Sciatic nerve (tissue), 2 donors: ENCODE data around the gene GPR15LG. TPM values are rescaled to one million over a fixed set of nuclear protein-coding genes. Genes with fewer than 3 reads are reported as not detected.

Source experiments
- ATAC-seq: fragments of 200-7000 bp; cut with Tn5 transposase; one replicate; pipeline ENCODE4 v1.9.1; 2020; ENCODE audit warnings: mild to moderate bottlenecking, moderate library complexity
- DNase-seq: peaks from one replicate; pipeline ENCODE4 v3.0.0-alpha.2; 2020; ENCODE audit warnings: low spot score
- intact Hi-C: fragments of 100-400 bp; cut with DNase I; formaldehyde crosslinking; loops from one replicate; pipeline ENCODE4 v1.14.2; 2022
- total RNA-seq: library from RNA; stranded (reverse); fragmentation: NEBNext Ultra II Directional; extraction: Animal tissue kit (Norgen Biotek cat#: 25700); gene quantifications from one replicate; pipeline ENCODE4 v1.2.1, GENCODE V29; 2021
- donor health status: DM: no; HTN: no; CAD: no.
- donor health status: DM: no; HTN: no; CAD: no.

GPR15LG gene
- total RNA-seq, 1 donor from 2014 or later = not detected

- intact Hi-C loops = no loop called here
- DNase-seq (peak; percentile 58), ATAC-seq (no peak)
These were observed 31.6 kb downstream of the GPR15LG start for GRCh38 chr10:84205049-84205852.

DNA sequence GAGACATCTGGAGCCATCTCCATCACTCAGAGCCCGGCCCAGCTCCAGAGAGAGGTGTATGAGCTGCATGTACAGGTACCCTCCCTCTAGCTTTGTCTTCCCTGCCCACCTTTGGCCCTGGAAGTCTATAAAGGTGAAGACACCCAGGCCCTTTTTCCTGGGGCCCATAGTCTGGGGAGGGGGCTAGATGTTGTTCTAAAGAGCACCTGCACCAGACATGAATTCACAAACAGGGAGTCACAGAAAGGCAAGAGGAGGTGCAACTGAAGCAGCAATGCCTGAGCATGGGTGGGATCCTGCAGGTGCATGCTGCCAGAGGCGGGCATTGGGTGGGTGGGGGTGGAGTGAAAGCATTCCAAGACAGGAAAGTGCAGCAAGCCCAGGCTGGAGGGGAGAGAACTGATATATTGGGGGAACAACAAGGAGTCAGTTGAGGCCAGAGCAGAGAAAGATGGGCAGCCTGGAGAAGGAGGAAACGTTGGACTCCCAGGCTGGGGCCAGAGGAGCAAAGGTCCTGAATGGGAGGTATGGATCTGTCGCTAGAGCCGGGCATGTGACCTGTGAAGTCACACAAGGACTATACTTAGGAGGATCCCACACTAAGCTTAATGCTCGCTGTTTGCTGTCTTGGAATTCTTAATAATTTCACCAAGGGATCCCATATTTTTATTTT, 32.4 kb downstream of the GPR15LG start:
- ATAC-seq = no peak
- intact Hi-C loops = no loop called here
- no peak for DNase-seq

- DNase-seq (no peak), ATAC-seq (no peak)
- intact Hi-C loops = no loop called here
These were observed 34.4 kb downstream of the GPR15LG start for GRCh38 chr10:84208023-84208422.

GRCh38 chr10:84211566-84211965, 38.0 kb downstream of the GPR15LG start:
- DNase-seq = no peak

DNA sequence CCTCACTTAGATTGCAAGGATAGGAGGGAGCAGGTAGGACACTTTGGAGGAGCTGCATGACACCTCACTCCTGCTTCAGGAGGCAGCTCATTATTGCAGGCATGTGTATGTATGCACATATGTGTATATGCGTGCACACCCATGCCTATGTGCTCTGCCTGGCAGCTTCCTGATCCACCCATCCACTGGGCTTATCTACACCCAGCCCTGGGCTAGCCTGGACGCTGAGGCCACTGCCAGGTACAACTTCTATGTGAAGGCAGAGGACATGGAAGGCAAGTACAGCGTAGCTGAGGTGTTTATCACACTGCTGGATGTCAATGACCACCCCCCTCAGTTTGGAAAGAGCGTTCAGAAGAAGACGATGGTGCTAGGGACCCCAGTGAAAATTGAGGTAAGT, 38.4 kb downstream of the GPR15LG start:
- intact Hi-C loops = no loop called here
- DNase-seq = no peak
- no peak for ATAC-seq

More at GRCh38 chr10:84211566-84211965, 38.0 kb downstream of the GPR15LG start:
- ATAC-seq = no peak
- intact Hi-C loops = no loop called here

DNA sequence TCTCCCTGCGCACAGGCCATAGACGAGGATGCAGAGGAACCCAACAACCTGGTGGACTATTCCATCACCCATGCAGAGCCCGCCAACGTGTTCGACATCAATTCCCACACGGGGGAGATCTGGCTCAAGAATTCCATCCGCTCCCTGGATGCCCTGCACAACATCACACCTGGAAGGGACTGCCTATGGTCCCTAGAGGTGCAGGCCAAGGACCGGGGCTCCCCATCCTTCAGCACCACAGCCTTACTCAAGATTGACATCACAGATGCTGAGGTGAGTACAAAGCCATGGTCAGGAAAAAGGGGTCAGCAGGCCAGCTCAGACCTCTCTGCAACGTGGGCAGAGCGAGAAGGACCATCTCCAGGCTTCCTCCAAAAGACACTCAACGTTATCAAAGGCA, 39.5 kb downstream of the GPR15LG start:
- intact Hi-C loops = no loop called here
- DNase-seq (no peak), ATAC-seq (no peak)

- ATAC-seq (no peak), DNase-seq (no peak)
- intact Hi-C loops = no loop called here
These were observed 40.5 kb downstream of the GPR15LG start for GRCh38 chr10:84214046-84214572.

GRCh38 chr10:84214612-84215235, 41.1 kb downstream of the GPR15LG start:
- ATAC-seq = no peak
- intact Hi-C loops = no loop called here

DNA sequence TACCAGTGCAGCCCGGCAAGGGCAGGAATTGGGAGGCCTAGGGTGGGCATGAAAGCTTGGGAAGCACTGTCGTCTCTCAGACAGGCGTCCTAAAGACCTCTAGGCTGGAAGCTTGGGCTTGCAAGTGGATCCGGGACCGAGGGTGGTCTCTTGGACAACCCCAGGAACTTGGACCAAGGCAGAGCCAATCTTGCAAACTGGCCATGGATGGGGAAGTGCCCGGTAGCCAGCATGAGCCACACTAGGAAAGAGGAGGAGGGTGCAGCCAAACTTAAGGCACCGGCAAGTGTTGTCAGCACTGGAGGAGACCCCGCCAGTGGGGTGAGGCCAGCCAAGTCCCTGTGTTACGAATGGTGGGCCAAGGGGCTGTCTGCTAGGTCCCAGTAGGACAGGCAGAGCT, 43.2 kb downstream of the GPR15LG start:
- intact Hi-C loops = no loop called here
- no peak for DNase-seq
- no peak for ATAC-seq

More at GRCh38 chr10:84214612-84215235, 41.1 kb downstream of the GPR15LG start:
- DNase-seq = no peak

- ATAC-seq (no peak), DNase-seq (no peak)
- intact Hi-C loops = no loop called here
These were observed 44.1 kb downstream of the GPR15LG start for GRCh38 chr10:84217746-84218145.

GRCh38 chr10:84221916-84222315, 48.3 kb downstream of the GPR15LG start:
- ATAC-seq = no peak
- intact Hi-C loops = no loop called here
- no peak for DNase-seq

- intact Hi-C loops = no loop called here
- no peak for ATAC-seq
- DNase-seq = no peak
These were observed 50.9 kb downstream of the GPR15LG start for GRCh38 chr10:84224411-84225028.

GRCh38 chr10:84225427-84226173, 52.0 kb downstream of the GPR15LG start, which contains the start of gene LRIT2:
Gene LRIT2 (minus strand): TSS chr10:84225544. CDS start chr10:84225520, 24 bp downstream.
- intact Hi-C loops = no loop called here

GRCh38 chr10:84226616-84227015, 53.0 kb downstream of the GPR15LG start:
- intact Hi-C loops = no loop called here
- ATAC-seq = no peak

More at GRCh38 chr10:84225427-84226173, 52.0 kb downstream of the GPR15LG start, which contains the start of gene LRIT2:
- no peak for ATAC-seq
- no peak for DNase-seq

DNA sequence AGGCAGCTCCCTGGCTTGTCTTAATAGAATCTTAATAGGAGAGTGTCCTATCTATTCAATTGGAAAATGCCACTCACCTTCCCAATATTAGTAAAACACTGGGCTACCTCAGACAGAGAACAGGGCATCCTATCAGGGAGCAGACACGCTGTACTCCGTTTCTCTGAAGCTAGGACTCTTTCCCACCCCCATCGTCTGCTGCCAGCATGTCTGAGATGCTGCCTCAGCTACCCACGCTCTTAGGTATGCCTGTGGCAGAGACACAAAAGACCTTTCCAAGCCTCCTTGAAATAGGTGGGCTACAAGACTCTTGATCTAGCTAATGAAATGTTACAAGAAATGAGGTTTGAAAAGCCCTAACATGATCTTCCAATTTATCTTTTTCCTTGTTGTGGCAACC, 54.2 kb downstream of the GPR15LG start:
- ATAC-seq = no peak
- intact Hi-C loops = no loop called here
- DNase-seq = no peak

More at GRCh38 chr10:84226616-84227015, 53.0 kb downstream of the GPR15LG start:
- DNase-seq = no peak

- DNase-seq (no peak), ATAC-seq (peak; percentile 45)
- intact Hi-C loops = no loop called here
These were observed 56.8 kb downstream of the GPR15LG start for GRCh38 chr10:84230359-84230758.

GRCh38 chr10:84232376-84232775, 58.8 kb downstream of the GPR15LG start:
- ATAC-seq (no peak), DNase-seq (no peak)

DNA sequence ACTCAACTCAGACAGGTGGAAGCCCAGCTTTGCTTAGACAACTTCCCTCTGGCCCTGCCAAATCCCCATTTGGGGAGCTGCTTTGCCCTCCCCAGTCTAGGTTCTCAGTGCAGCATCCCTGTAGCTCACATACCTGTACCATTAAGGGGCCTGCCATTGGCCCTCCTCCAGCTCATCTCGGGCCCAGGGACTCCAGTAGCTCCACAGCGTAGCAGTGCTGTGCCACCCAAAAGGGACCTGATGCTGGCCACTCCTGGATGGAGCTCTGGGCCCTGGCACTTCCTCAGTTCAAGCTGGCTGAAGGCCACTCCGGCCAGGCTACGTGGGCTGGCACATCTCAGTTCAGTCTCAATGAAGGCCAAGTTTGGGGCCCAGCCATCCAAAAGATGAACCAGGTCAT, 60.3 kb downstream of the GPR15LG start:
- no peak for DNase-seq
- ATAC-seq = no peak
- intact Hi-C loops = no loop called here

More at GRCh38 chr10:84232376-84232775, 58.8 kb downstream of the GPR15LG start:
- intact Hi-C loops = no loop called here
